Measurements from ENCODE around the gene CCDC150.

DNA sequence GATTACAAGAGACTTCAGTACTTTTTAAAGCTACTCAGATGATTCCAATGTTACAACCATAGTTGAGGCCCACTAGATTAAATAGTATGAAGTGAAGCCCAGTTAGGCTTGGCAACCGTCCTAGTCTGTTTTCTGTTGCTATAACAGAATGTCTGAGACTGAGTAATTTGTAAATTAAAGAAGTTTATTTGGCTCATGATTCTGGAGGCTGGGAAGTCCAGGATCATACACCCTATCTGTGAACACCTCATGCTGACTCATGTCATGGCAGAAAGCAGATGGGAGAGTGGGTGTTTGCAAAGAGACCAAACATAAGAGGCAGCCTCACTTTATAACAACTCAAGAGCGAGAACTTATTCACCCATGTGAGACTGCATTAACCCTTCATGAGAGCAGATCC is 63.1 kb downstream of the CCDC150 start:
- TF ChIP-seq EZH2 (IDR thresholded peaks at IDR 0.05; ENCODE audit: low read depth, low read length, severe bottlenecking) (no peak), JUN (IDR thresholded peaks at IDR 0.05; ENCODE audit: low read depth, low read length) (no peak), SUZ12 (IDR thresholded peaks at IDR 0.05; ENCODE audit: low read length) (no peak)
